Measurements from ENCODE around the gene DDX39B.
"Not testable (repeated sequence)": the region's sequence is repeated elsewhere in the genome, so short reads cannot be mapped to it uniquely, and the experiment has no call there.

The DDX39B gene

GRCh38 chr6:31528821-31529328 is 12.9 kb downstream of the DDX39B start, which contains the start of gene MCCD1:
Gene MCCD1, plus strand, starts transcription at chr6:31528962. Its CDS starts 53 bp downstream, at chr6:31529015.
- no peak for DNase-seq (ENCODE audit: low read depth in 2 of 2)

GRCh38 chr6:31528307-31528777 is 13.5 kb downstream of the DDX39B start:
- DNase-seq (ENCODE audit: low read depth in 2 of 2): no peak

- DNase-seq (ENCODE audit: low read depth in 2 of 2): no peak
Observed at GRCh38 chr6:31525932-31526591, 15.7 kb downstream of the DDX39B start.

- no peak for DNase-seq (ENCODE audit: low read depth in 2 of 2)
Observed at GRCh38 chr6:31525553-31525931, 16.3 kb downstream of the DDX39B start.

- DNase-seq (ENCODE audit: low read depth in 2 of 2): no peak
Observed at GRCh38 chr6:31521835-31522234, 20.0 kb downstream of the DDX39B start.

- no peak for DNase-seq (ENCODE audit: low read depth in 2 of 2)
Observed at GRCh38 chr6:31513456-31514165, 28.2 kb downstream of the DDX39B start.

GRCh38 chr6:31510007-31510406 is 31.8 kb downstream of the DDX39B start:
- no peak for DNase-seq (ENCODE audit: low read depth in 2 of 2)

- DNase-seq (ENCODE audit: low read depth in 2 of 2): not testable (repeated sequence)
Observed at GRCh38 chr6:31509036-31509435, 32.8 kb downstream of the DDX39B start.

GRCh38 chr6:31502586-31502985 is 39.2 kb downstream of the DDX39B start:
- DNase-seq (ENCODE audit: low read depth in 2 of 2): no peak

GRCh38 chr6:31499648-31500047 is 42.2 kb downstream of the DDX39B start:
- not testable (repeated sequence) for DNase-seq (ENCODE audit: low read depth in 2 of 2)

GRCh38 chr6:31498748-31499147 is 43.1 kb downstream of the DDX39B start:
- no peak for DNase-seq (ENCODE audit: low read depth in 2 of 2)

- peak; percentile 76 to 79 for DNase-seq (ENCODE audit: low read depth in 2 of 2)
Observed at GRCh38 chr6:31497531-31498476, 44.0 kb downstream of the DDX39B start, which contains the start of gene MICB. Gene MICB, plus strand, starts transcription at chr6:31498145. Its CDS starts 49 bp downstream, at chr6:31498194.

GRCh38 chr6:31496826-31497225 is 45.0 kb downstream of the DDX39B start:
- DNase-seq (ENCODE audit: low read depth in 2 of 2): not testable (repeated sequence)

- no peak for DNase-seq (ENCODE audit: low read depth in 2 of 2)
Observed at GRCh38 chr6:31495580-31495979, 46.2 kb downstream of the DDX39B start.

GRCh38 chr6:31493875-31494694 is 47.7 kb downstream of the DDX39B start:
- DNase-seq (ENCODE audit: low read depth in 2 of 2): peak; percentile 69 to 70

- not testable (repeated sequence) for DNase-seq (ENCODE audit: low read depth in 2 of 2)
Observed at GRCh38 chr6:31493550-31493874, 48.3 kb downstream of the DDX39B start.

- no peak for DNase-seq (ENCODE audit: low read depth in 2 of 2)
Observed at GRCh38 chr6:31490115-31490873, 51.5 kb downstream of the DDX39B start.

GRCh38 chr6:31489086-31489485 is 52.7 kb downstream of the DDX39B start:
- no peak for DNase-seq (ENCODE audit: low read depth in 2 of 2)

- DNase-seq (ENCODE audit: low read depth in 2 of 2): not testable (repeated sequence)
Observed at GRCh38 chr6:31487674-31488073, 54.1 kb downstream of the DDX39B start.

All from stimulated activated CD8-positive, alpha-beta memory T cell treated with anti-CD3 and anti-CD28 coated beads, Interleukin-15, amount 100 ng/mL, for 48 hours (primary cell).